Spleen (tissue), 11 donors: ENCODE measurements around the gene EFCAB11. TPM values are rescaled to one million over a fixed set of nuclear protein-coding genes. Genes with fewer than 3 reads are reported as not detected.

Source experiments
- DNase-seq: peaks from one replicate; pipeline ENCODE4 v3.0.0-alpha.2; 2020
- H3K27ac ChIP-seq, 8 donors: fragments of 200-600 bp; sonication (generic) in 7 of 8; 1 replicate in 4 of 8; 2 replicates in 4 of 8; pipeline versions ENCODE4 v1.5.0 to v1.8.0; 2016 to 2021; ENCODE audit warnings: inconsistent platforms in 4 of 8, mild to moderate bottlenecking in 4 of 8, moderate library complexity in 1 of 8
- H3K27me3 ChIP-seq, 7 donors: fragments of 200-600 bp; sonication (generic) in 6 of 7; replicated peaks in 1 of 7; 1 replicate in 4 of 7; 2 replicates in 3 of 7; pipeline versions ENCODE4 v1.5.0 to v1.8.0; 2016 to 2021; ENCODE audit warnings: inconsistent platforms in 3 of 7, mild to moderate bottlenecking in 1 of 7
- H3K36me3 ChIP-seq, 6 donors: fragments of 200-600 bp; sonication (generic) in 5 of 6; 1 replicate in 4 of 6; 2 replicates in 2 of 6; pipeline versions ENCODE4 v1.5.0 to v1.8.0; 2016 to 2021; ENCODE audit warnings: inconsistent platforms in 2 of 6
- H3K4me1 ChIP-seq, 6 donors: fragments of 200-600 bp; sonication (generic) in 5 of 6; 1 replicate in 3 of 6; 2 replicates in 3 of 6; pipeline versions ENCODE4 v1.5.0 to v1.8.0; 2016 to 2021; ENCODE audit warnings: inconsistent platforms in 3 of 6
- H3K4me3 ChIP-seq, 8 donors: fragments of 200-600 bp; sonication (generic) in 7 of 8; 1 replicate in 4 of 8; 2 replicates in 4 of 8; pipeline versions ENCODE4 v1.5.0 to v1.8.0; 2016 to 2021; ENCODE audit warnings: inconsistent platforms in 4 of 8, mild to moderate bottlenecking in 4 of 8, moderate library complexity in 2 of 8
- H3K9me3 ChIP-seq, 8 donors: fragments of 200-600 bp; sonication (generic) in 7 of 8; 1 replicate in 4 of 8; 2 replicates in 4 of 8; pipeline versions ENCODE4 v1.5.0 to v1.8.0; 2016 to 2021; ENCODE audit warnings: inconsistent platforms in 4 of 8
- POLR2A ChIP-seq, 3 donors: fragments of 450-650 bp; IDR thresholded peaks; one replicate each; pipeline ENCODE4 v1.5.1; 2017; ENCODE audit warnings: antibody characterized with exemption in 3 of 3, mild to moderate bottlenecking in 1 of 3
- POLR2AphosphoS5 ChIP-seq, 3 donors: sonication (generic); formaldehyde crosslinking; IDR thresholded peaks; one replicate each; pipeline ENCODE4 v1.5.1; 2017; ENCODE audit warnings: antibody characterized with exemption in 3 of 3
- WGBS, 5 donors: extraction: QIAGEN DNeasy Blood & Tissue Kit in 3 of 5; methylation state at CpG; one replicate each; pipeline versions ENCODE4 v1.1.5 to v1.1.7; 2013 to 2018; 5-methylcytosine and 5-hydroxymethylcytosine counted together
- intact Hi-C: fragments of 100-400 bp; cut with DNase I; formaldehyde crosslinking; loops from one replicate; pipeline ENCODE4 v1.15.0; 2023; ENCODE audit warnings: low total_unique reads
- polyA plus RNA-seq, 3 donors: library from polyadenylated mRNA; stranded (reverse); fragments of 200-250 nt; gene quantifications; one replicate each; pipeline ENCODE4 v1.2.1, GENCODE V29; 2013
- total RNA-seq, 7 donors: library from RNA; depleted of rRNA in 3 of 7; stranded (reverse); fragments of >200 nt in 3 of 7; fragmentation: NEBNext Ultra II Directional in 4 of 7; extraction: Animal tissue kit (Norgen Biotek cat#: 25700) in 4 of 7; gene quantifications; one replicate each; pipeline versions ENCODE4 v1.1.0 to v1.2.1, GENCODE V29; 2016 to 2021
- TF ChIP-seq, protein P1 (sequence below), 11 experiments: fragments of 200-600 bp in 7 of 11; fragments of 450-650 bp in 4 of 11; sonication (generic) in 4 of 11; IDR thresholded peaks in 8 of 11; conservative IDR thresholded peaks in 3 of 11; 1 replicate in 7 of 11; 2 replicates in 4 of 11; pipeline versions ENCODE4 v1.4.0 to v1.8.0; 2016 to 2021; ENCODE audit warnings: antibody characterized with exemption in 11 of 11, inconsistent platforms in 4 of 11, mild to moderate bottlenecking in 1 of 11
- donor health status: healthy with polysubstance abuse.
- donor health status: DM: no; HTN: no; CAD: no; lungs with moderate emphysema.
- donor health status: DM: no; HTN: no; CAD: no.
- donor health status: Bipolar disorder and iron deficiency.
- donor health status: healthy.
- donor health status: DM: no; HTN: no; CAD: no.
- donor health status: DM: yes; HTN: yes; CAD: no.

The EFCAB11 gene
- total and polyA plus RNA-seq, 10 donors, result 2.5 to 13.7 (median 7.4) TPM

DNA sequence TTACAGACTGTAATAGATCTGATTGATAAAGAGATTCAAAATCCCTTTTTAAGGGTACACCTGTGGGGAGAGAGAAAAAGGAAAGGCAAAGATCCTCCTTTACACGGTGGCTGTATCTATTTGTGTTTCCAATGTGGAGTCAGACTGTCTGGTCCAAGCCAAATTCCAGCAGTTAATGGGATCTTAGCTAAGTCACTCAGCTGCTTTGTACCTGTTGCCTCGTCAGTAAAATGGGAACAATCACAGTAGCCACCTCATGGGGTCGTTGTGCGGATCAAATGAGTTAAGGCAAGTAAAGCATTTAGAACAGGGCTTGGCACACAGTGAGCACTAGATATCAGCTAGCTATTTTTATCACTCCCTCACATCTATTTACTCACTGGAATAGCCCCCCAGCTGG, 46.9 kb downstream of the EFCAB11 start:
- TF ChIP-seq, protein P1, sequence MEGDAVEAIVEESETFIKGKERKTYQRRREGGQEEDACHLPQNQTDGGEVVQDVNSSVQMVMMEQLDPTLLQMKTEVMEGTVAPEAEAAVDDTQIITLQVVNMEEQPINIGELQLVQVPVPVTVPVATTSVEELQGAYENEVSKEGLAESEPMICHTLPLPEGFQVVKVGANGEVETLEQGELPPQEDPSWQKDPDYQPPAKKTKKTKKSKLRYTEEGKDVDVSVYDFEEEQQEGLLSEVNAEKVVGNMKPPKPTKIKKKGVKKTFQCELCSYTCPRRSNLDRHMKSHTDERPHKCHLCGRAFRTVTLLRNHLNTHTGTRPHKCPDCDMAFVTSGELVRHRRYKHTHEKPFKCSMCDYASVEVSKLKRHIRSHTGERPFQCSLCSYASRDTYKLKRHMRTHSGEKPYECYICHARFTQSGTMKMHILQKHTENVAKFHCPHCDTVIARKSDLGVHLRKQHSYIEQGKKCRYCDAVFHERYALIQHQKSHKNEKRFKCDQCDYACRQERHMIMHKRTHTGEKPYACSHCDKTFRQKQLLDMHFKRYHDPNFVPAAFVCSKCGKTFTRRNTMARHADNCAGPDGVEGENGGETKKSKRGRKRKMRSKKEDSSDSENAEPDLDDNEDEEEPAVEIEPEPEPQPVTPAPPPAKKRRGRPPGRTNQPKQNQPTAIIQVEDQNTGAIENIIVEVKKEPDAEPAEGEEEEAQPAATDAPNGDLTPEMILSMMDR (IDR thresholded peaks at IDR 0.05 in 8 of 11, conservative IDR thresholded peaks at IDR 0.05 in 3 of 11), result no peak
- TF ChIP-seq POLR2A (IDR thresholded peaks at IDR 0.05) (no peak), POLR2AphosphoS5 (IDR thresholded peaks at IDR 0.05) (no peak)
- Histone ChIP-seq H3K4me3 (no peak overlapping the region), H3K4me1 (peaks cover 0 to 27% (median 2%) of the 10 kb centered on the region in 6 donors), H3K9me3 (no peaks in the 10 kb centered on the region), H3K27me3 (no peaks in the 10 kb centered on the region), H3K27ac (no peak overlapping the region), H3K36me3 (no peaks in the 10 kb centered on the region)
- intact Hi-C loops, result no loop called here
- no peak for DNase-seq
- 86 to 94% (median 91%) methylated on average over 4 of the region's 4 CpGs for WGBS, 5 donors

DNA sequence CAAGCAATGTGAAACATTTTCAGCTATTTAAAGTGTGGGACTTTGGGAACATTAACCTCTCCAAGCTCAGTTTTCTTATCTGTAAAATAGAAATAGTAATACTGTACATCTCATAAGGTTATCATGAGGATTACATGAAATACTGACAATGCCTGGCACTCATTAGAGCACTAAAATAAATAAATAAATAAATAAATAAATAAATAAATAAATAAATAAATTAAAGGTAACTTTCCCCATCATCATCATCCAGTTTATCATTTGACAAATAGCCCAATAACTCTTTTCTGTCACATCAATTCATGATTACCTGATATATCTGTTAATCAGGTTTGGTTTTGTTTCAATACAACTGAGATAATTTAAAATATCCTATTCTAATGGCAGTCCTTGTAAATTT, 48.5 kb downstream of the EFCAB11 start:
- TF ChIP-seq POLR2AphosphoS5 (IDR thresholded peaks at IDR 0.05) (no peak), POLR2A (IDR thresholded peaks at IDR 0.05) (no peak)
- TF ChIP-seq, protein P1 (IDR thresholded peaks at IDR 0.05 in 8 of 11, conservative IDR thresholded peaks at IDR 0.05 in 3 of 11), result no peak
- no peak for DNase-seq
- H3K4me3 ChIP-seq, result no peak overlapping the region
- H3K36me3 ChIP-seq, result no peaks in the 10 kb centered on the region
- H3K4me1 ChIP-seq, result peaks cover 0 to 12% (median 1%) of the 10 kb centered on the region in 6 donors
- no peak overlapping the region for H3K27ac ChIP-seq
- intact Hi-C loops, result no loop called here
- no peaks in the 10 kb centered on the region for H3K27me3 ChIP-seq
- no peaks in the 10 kb centered on the region for H3K9me3 ChIP-seq

DNA sequence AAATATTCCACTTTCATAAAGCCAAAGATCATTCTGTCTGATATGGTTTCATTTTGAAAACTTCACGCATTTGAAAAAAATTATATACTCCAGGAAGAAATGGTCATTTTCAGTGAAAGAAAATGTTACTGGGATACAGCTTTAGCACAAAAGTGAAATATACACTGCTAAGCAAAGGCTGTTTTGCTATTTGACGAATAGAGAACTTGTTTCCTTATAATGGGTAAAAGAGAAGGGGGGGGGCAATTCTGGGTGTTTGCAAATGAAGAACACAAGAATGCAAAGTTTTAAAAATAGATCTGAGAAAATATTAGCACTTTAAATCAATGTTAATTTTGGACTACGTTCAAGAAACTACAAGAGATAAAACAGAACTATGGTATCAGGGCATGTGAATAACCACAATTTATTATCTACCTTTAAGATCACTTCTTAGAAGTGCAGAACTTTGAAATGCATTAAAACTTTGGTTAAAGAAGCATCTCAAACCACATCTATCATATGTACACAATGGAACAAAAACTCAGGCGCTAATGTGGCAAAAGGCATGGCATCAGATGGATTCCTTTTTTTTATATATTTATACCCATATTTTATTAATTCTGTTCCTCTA, 51.1 kb downstream of the EFCAB11 start:
- H3K36me3 ChIP-seq, result no peaks in the 10 kb centered on the region
- intact Hi-C loops, result no loop called here
- no peak overlapping the region for H3K4me3 ChIP-seq
- no peaks in the 10 kb centered on the region for H3K9me3 ChIP-seq
- no peak for DNase-seq
- no peak overlapping the region for H3K27ac ChIP-seq
- WGBS, 5 donors, result 32 to 45% (median 37%) methylated on average over 4 of the region's 4 CpGs
- H3K4me1 ChIP-seq, result peaks cover 0 to 12% (median 1%) of the 10 kb centered on the region in 6 donors
- TF ChIP-seq POLR2AphosphoS5 (IDR thresholded peaks at IDR 0.05), result no peak
- TF ChIP-seq POLR2A (IDR thresholded peaks at IDR 0.05), result no peak
- TF ChIP-seq, protein P1 (IDR thresholded peaks at IDR 0.05 in 8 of 11, conservative IDR thresholded peaks at IDR 0.05 in 3 of 11), result no peak
- no peaks in the 10 kb centered on the region for H3K27me3 ChIP-seq

DNA sequence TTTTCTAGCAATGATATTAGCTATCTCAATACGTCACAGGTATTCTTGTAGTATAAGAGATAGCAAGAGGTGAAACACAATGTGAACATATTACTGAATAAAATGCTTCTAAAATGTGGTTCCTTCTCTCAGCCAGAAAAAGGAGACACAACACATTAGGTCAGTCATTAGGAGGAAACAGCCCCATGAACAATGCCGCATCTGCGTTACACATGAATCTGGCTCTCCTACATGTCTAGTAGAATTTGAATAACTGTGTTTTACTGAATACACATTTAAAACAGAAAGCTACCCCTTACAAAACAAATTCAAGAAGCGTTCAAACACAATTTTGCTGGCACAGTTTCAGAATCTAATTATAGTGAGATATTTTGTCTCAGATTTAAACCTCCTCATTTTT, 51.6 kb downstream of the EFCAB11 start:
- TF ChIP-seq, protein P1 (IDR thresholded peaks at IDR 0.05 in 8 of 11, conservative IDR thresholded peaks at IDR 0.05 in 3 of 11), result no peak
- no peak for TF ChIP-seq POLR2A (IDR thresholded peaks at IDR 0.05)
- TF ChIP-seq POLR2AphosphoS5 (IDR thresholded peaks at IDR 0.05), result no peak
- no peaks in the 10 kb centered on the region for H3K36me3 ChIP-seq
- DNase-seq, result no peak
- H3K4me3 ChIP-seq, result no peak overlapping the region
- WGBS, 5 donors, result 63 to 71% (median 70%) methylated on average over 4 of the region's 4 CpGs
- no peaks in the 10 kb centered on the region for H3K27me3 ChIP-seq
- H3K9me3 ChIP-seq, result no peaks in the 10 kb centered on the region
- H3K27ac ChIP-seq, result no peak overlapping the region
- intact Hi-C loops, result no loop called here
- H3K4me1 ChIP-seq, result peaks cover 0 to 12% (median 1%) of the 10 kb centered on the region in 6 donors
